H9 (cell line): ENCODE results near the gene LATS2. TPM values are rescaled to one million over a fixed set of nuclear protein-coding genes. Genes with fewer than 3 reads are reported as not detected.
A peak's percentile ranks its signal among the peaks of the same experiment; 100 is the strongest.

ENCODE experiments used
- DNase-seq: peaks from one replicate; pipeline ENCODE4 v3.0.0-alpha.2; 2017
- H2AFZ ChIP-seq: one replicate; pipeline ENCODE4 v1.6.1; 2013; ENCODE audit warnings: mild to moderate bottlenecking, low read length, control low read depth, moderate library complexity
- H2AK5ac ChIP-seq: 2 replicates; pipeline ENCODE4 v1.6.1; 2013; ENCODE audit warnings: low read length, control low read depth, mixed read lengths; ENCODE audit not compliant: insufficient read length
- H2BK120ac ChIP-seq: one replicate; pipeline ENCODE4 v1.6.1; 2013; ENCODE audit warnings: low read depth, mild to moderate bottlenecking, low read length, control low read depth, inconsistent platforms; ENCODE audit not compliant: poor library complexity, severe bottlenecking
- H2BK12ac ChIP-seq: 2 replicates; pipeline ENCODE4 v1.6.1; 2013; ENCODE audit warnings: low read length, control low read depth, mixed read lengths, low read depth; ENCODE audit not compliant: insufficient read length
- H2BK15ac ChIP-seq: 2 replicates; pipeline ENCODE4 v1.6.1; 2013; ENCODE audit warnings: low read depth, low read length, control low read depth
- H2BK20ac ChIP-seq: one replicate; pipeline ENCODE4 v1.6.1; 2013; ENCODE audit warnings: low read depth, mild to moderate bottlenecking, low read length, control low read depth, inconsistent platforms; ENCODE audit not compliant: poor library complexity, severe bottlenecking
- H2BK5ac ChIP-seq: 2 replicates; pipeline ENCODE4 v1.6.1; 2013; ENCODE audit warnings: low read length, control low read depth, mixed read lengths; ENCODE audit not compliant: insufficient read length
- H3K14ac ChIP-seq: 2 replicates; pipeline ENCODE4 v1.6.1; 2013; ENCODE audit warnings: low read length, control low read depth; ENCODE audit not compliant: insufficient read depth
- H3K18ac ChIP-seq: 2 replicates; pipeline ENCODE4 v1.6.1; 2013; ENCODE audit warnings: low read depth, mild to moderate bottlenecking, mixed read lengths, low read length, control low read depth; ENCODE audit not compliant: insufficient read length
- H3K23ac ChIP-seq: 2 replicates; pipeline ENCODE4 v1.6.1; 2013; ENCODE audit warnings: low read length, control low read depth, mixed read lengths, low read depth; ENCODE audit not compliant: insufficient read length
- H3K23me2 ChIP-seq: 2 replicates; pipeline ENCODE4 v1.6.1; 2013; ENCODE audit warnings: low read depth, mild to moderate bottlenecking, mixed read lengths, low read length, control low read depth; ENCODE audit not compliant: insufficient read length, poor library complexity, severe bottlenecking
- H3K27ac ChIP-seq: 2 replicates; pipeline ENCODE4 v1.5.1; 2013; ENCODE audit warnings: low read length, control low read depth, mixed read lengths, low read depth; ENCODE audit not compliant: insufficient read length
- H3K27me3 ChIP-seq: 2 replicates; pipeline ENCODE4 v1.6.1; 2013; ENCODE audit warnings: low read length, control low read depth, inconsistent platforms; ENCODE audit not compliant: insufficient read depth
- H3K4ac ChIP-seq: 2 replicates; pipeline ENCODE4 v1.6.1; 2013; ENCODE audit warnings: low read depth, mild to moderate bottlenecking, control low read depth, inconsistent platforms, low read length, moderate library complexity
- H3K4me1 ChIP-seq: 2 replicates; pipeline ENCODE4 v1.6.1; 2013; ENCODE audit warnings: low read length, control low read depth, inconsistent platforms; ENCODE audit not compliant: insufficient read depth
- H3K4me2 ChIP-seq: 2 replicates; pipeline ENCODE4 v1.6.1; 2013; ENCODE audit warnings: low read length, control low read depth, mixed read lengths; ENCODE audit not compliant: insufficient read length, insufficient read depth
- H3K56ac ChIP-seq: 2 replicates; pipeline ENCODE4 v1.6.1; 2013; ENCODE audit warnings: low read depth, mild to moderate bottlenecking, mixed read lengths, low read length, control low read depth; ENCODE audit not compliant: insufficient read length
- H3K79me1 ChIP-seq: 2 replicates; pipeline ENCODE4 v1.6.1; 2013; ENCODE audit warnings: low read depth, mild to moderate bottlenecking, moderate library complexity, low read length, control low read depth, inconsistent platforms; ENCODE audit not compliant: insufficient read depth, poor library complexity, severe bottlenecking
- H3K79me2 ChIP-seq: 2 replicates; pipeline ENCODE4 v1.6.1; 2013; ENCODE audit warnings: low read length, control low read depth, inconsistent platforms; ENCODE audit not compliant: insufficient read depth
- H3K9ac ChIP-seq: 2 replicates; pipeline ENCODE4 v1.6.1; 2013; ENCODE audit warnings: low read length, control low read depth, mixed read lengths; ENCODE audit not compliant: insufficient read length; ENCODE audit errors: extremely low read depth
- H3K9me3 ChIP-seq: one replicate; pipeline ENCODE4 v1.6.1; 2013; ENCODE audit warnings: low read depth, low read length, inconsistent platforms; ENCODE audit not compliant: control insufficient read depth
- H3T11ph ChIP-seq: one replicate; pipeline ENCODE4 v1.6.1; 2013; ENCODE audit warnings: mild to moderate bottlenecking, low read length, control low read depth, inconsistent platforms
- H4K20me1 ChIP-seq: one replicate; pipeline ENCODE4 v1.6.1; 2013; ENCODE audit not compliant: control insufficient read depth, insufficient read length, insufficient read depth
- H4K5ac ChIP-seq: 2 replicates; pipeline ENCODE4 v1.6.1; 2013; ENCODE audit warnings: low read depth, mild to moderate bottlenecking, mixed read lengths, low read length, control low read depth; ENCODE audit not compliant: insufficient read length
- H4K8ac ChIP-seq: replicated peaks from 2 replicates; pipeline ENCODE4 v1.6.1; 2013; ENCODE audit warnings: low read length, control low read depth, mixed read lengths, low read depth; ENCODE audit not compliant: insufficient read length
- H4K91ac ChIP-seq: 2 replicates; pipeline ENCODE4 v1.6.1; 2013; ENCODE audit warnings: low read depth, mild to moderate bottlenecking, moderate library complexity, mixed read lengths, low read length, control low read depth; ENCODE audit not compliant: insufficient read length
- H3K27ac Mint-ChIP-seq, 3 experiments: 2 replicates in 2 of 3; 3 replicates in 1 of 3; pipeline ENCODE4 v1.8.0; 2020 to 2021; ENCODE audit warnings: mixed read lengths in 3 of 3, mild to moderate bottlenecking in 1 of 3, moderate library complexity in 1 of 3
- H3K27me3 Mint-ChIP-seq: 2 replicates; pipeline ENCODE4 v1.8.0; 2021; ENCODE audit warnings: low read depth, mild to moderate bottlenecking, moderate library complexity, mixed read lengths
- H3K36me3 Mint-ChIP-seq, 3 experiments: 2 replicates in 2 of 3; 3 replicates in 1 of 3; pipeline ENCODE4 v1.8.0; 2020 to 2021; ENCODE audit warnings: low read depth in 3 of 3, mixed read lengths in 3 of 3; ENCODE audit not compliant: insufficient read depth in 1 of 3
- H3K4me1 Mint-ChIP-seq, 2 experiments: 2 replicates each; pipeline ENCODE4 v1.8.0; 2020; ENCODE audit warnings: mixed read lengths in 2 of 2
- H3K4me3 Mint-ChIP-seq, 2 experiments: 2 replicates in 1 of 2; 3 replicates in 1 of 2; pipeline ENCODE4 v1.8.0; 2020 to 2021; ENCODE audit warnings: mild to moderate bottlenecking in 2 of 2, mixed read lengths in 2 of 2, moderate library complexity in 1 of 2
- H3K9me3 Mint-ChIP-seq, 2 experiments: 2 replicates in 1 of 2; 3 replicates in 1 of 2; pipeline ENCODE4 v1.8.0; 2020; ENCODE audit warnings: mild to moderate bottlenecking in 2 of 2, mixed read lengths in 2 of 2, moderate library complexity in 1 of 2
- WGBS: extraction: QIAGEN DNeasy Blood & Tissue Kit; methylation state at CpG from one replicate; pipeline ENCODE4 v1.1.7; 2013; ENCODE audit warnings: missing lambda C conversion rate, low lambda C conversion rate, mixed read lengths; ENCODE audit not compliant: insufficient read length; ENCODE audit errors: extremely low coverage; 5-methylcytosine and 5-hydroxymethylcytosine counted together
- total RNA-seq: library from RNA; stranded (reverse); gene quantifications from 2 replicates; pipeline ENCODE4 v1.2.1, GENCODE V29; 2021
- TF ChIP-seq, protein P1 (sequence below): fragments of 200-600 bp; sonication (generic); conservative IDR thresholded peaks from 3 replicates; pipeline ENCODE4 v1.8.0; 2021; ENCODE audit warnings: antibody characterized with exemption, mild to moderate bottlenecking

The LATS2 gene
- total RNA-seq, 1 experiment from 2014 or later = 20.0 TPM

DNA sequence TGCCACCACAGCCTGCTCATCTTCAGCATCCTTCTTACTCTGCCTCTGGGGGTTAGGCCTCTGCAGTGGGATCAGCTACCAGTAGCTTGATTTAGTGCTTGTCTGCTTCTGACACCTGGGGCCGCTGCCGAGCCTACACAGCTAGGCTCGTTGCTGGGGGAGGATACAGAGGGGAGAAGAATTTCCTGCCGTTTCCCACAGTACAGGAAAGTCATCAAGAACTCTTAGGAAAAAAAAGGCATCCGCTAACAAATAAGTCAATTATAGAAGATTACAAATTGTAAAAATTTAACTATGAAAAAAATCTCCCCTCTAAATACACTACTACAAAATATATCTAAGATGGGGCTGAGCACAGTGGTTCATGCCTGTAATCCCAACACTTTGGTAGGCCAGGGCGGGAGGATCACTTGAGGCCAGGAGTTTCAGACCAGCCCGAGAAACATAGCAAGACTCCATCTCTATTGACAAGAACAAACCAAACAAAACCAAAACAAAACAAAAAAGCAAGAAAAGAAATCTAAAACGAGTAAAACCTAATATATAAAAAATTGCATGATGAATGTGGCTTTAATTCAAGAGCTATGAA, 26.7 kb downstream of the LATS2 start:
- no peak overlapping the region for H2AFZ ChIP-seq
- H2BK5ac ChIP-seq = no peak overlapping the region
- H3K56ac ChIP-seq = no peak overlapping the region
- peaks cover 40% of the 10 kb centered on the region; the same call in 1 of the 2 replicates for H3K79me2 ChIP-seq
- no peaks in the 10 kb centered on the region for H4K20me1 ChIP-seq
- H3K27ac ChIP-seq = no peak overlapping the region
- H3K18ac ChIP-seq = no peak overlapping the region
- no peak overlapping the region for H2BK15ac ChIP-seq
- Mint-ChIP-seq H3K36me3 (peaks cover 3 to 15% (median 8%) of the 10 kb centered on the region in 3 experiments; a peak in 5 of 7 replicates), H3K27ac (peak overlapping the region in 2 of 3 experiments; percentile 54 to 88; a peak in 4 of 7 replicates), H3K4me1 (peaks cover 42 to 43% of the 10 kb centered on the region in 2 experiments), H3K9me3 (no peaks in the 10 kb centered on the region), H3K4me3 (no peak overlapping the region), H3K27me3 (no peaks in the 10 kb centered on the region)
- no peaks in the 10 kb centered on the region for H3K27me3 ChIP-seq
- H3K79me1 ChIP-seq = peaks cover 6% of the 10 kb centered on the region
- TF ChIP-seq, protein P1, sequence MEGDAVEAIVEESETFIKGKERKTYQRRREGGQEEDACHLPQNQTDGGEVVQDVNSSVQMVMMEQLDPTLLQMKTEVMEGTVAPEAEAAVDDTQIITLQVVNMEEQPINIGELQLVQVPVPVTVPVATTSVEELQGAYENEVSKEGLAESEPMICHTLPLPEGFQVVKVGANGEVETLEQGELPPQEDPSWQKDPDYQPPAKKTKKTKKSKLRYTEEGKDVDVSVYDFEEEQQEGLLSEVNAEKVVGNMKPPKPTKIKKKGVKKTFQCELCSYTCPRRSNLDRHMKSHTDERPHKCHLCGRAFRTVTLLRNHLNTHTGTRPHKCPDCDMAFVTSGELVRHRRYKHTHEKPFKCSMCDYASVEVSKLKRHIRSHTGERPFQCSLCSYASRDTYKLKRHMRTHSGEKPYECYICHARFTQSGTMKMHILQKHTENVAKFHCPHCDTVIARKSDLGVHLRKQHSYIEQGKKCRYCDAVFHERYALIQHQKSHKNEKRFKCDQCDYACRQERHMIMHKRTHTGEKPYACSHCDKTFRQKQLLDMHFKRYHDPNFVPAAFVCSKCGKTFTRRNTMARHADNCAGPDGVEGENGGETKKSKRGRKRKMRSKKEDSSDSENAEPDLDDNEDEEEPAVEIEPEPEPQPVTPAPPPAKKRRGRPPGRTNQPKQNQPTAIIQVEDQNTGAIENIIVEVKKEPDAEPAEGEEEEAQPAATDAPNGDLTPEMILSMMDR = peak; percentile 45
- H3K23me2 ChIP-seq = no peaks in the 10 kb centered on the region
- H4K8ac ChIP-seq = no peak overlapping the region
- H3K4me1 ChIP-seq = peaks cover 4% of the 10 kb centered on the region; the same call in 1 of the 2 replicates
- no peaks in the 10 kb centered on the region for H3K9me3 ChIP-seq
- H3K4me2 ChIP-seq = no peak overlapping the region
- no peak overlapping the region for H2BK120ac ChIP-seq
- no peak overlapping the region for H3K14ac ChIP-seq
- no peak overlapping the region for H2BK20ac ChIP-seq
- no CpG with 5 or more reads among the region's 8 CpGs for WGBS
- no peak overlapping the region for H3T11ph ChIP-seq
- H3K23ac ChIP-seq = no peak overlapping the region
- no peak overlapping the region for H3K9ac ChIP-seq
- no peak overlapping the region for H4K5ac ChIP-seq
- no peak overlapping the region for H4K91ac ChIP-seq
- no peak overlapping the region for H2AK5ac ChIP-seq
- H2BK12ac ChIP-seq = no peak overlapping the region
- DNase-seq = peak; percentile 51
- no peak overlapping the region for H3K4ac ChIP-seq
